Measurements from ENCODE around the gene HSCB. TPM values are rescaled to one million over a fixed set of nuclear protein-coding genes. Genes with fewer than 3 reads are reported as not detected.
"Not testable (repeated sequence)": the region's sequence is repeated elsewhere in the genome, so short reads cannot be mapped to it uniquely, and the experiment has no call there.

The HSCB gene
- total and polyA plus RNA-seq, 9 of the 15 experiments (the other 6 are each of a cell fraction or from before 2014, with no cell fraction given), result 2.6 to 13.1 (median 8.6) TPM

- intact Hi-C loops (cut with micrococcal nuclease); POLR2A ChIA-PET; DNase-seq (ENCODE audit: extremely low read depth in 1 of 4, low spot score in 3 of 4); CTCF ChIA-PET (ENCODE audit: low intra/inter-chr PET ratio); H2AFZ ChIP-seq (ENCODE audit: low read depth, low read length); H3K9me3 ChIP-seq (replicated peaks; ENCODE audit: control insufficient read depth, insufficient read depth, low read depth, low read length); H3K79me2 ChIP-seq (ENCODE audit: control insufficient read depth, insufficient read depth, low read length); H3K4me2 ChIP-seq (ENCODE audit: insufficient read depth, low read length); ATAC-seq; BruUV-seq (replicated peaks); in situ Hi-C loops (cut with MboI); H3K27ac ChIP-seq (ENCODE audit: extremely low read depth, low read depth, low read length); H3K4me1 ChIP-seq (replicated peaks in 1 of 2; ENCODE audit: control insufficient read depth in 2 of 2, insufficient read depth in 2 of 2, low read length in 2 of 2); H3K4me3 ChIP-seq; H3K9ac ChIP-seq (ENCODE audit: insufficient read depth in 1 of 2, low read depth in 2 of 2, low read length in 2 of 2); H3K27me3 ChIP-seq (ENCODE audit: control insufficient read depth in 2 of 2, insufficient read depth in 2 of 2, low read length in 2 of 2); H3K9me1 ChIP-seq (ENCODE audit: control insufficient read depth, insufficient read depth, low read length); FAIRE-seq; H4K20me1 ChIP-seq (replicated peaks; ENCODE audit: control insufficient read depth, insufficient read depth, low read length): not testable (repeated sequence)
- 79% methylated on average over 5 of the region's 6 CpGs for WGBS (ENCODE audit: insufficient coverage, low coverage, missing lambda C conversion rate)
- peaks cover 17% of the 10 kb centered on the region; the same call in 1 of the 3 replicates for H3K36me3 ChIP-seq (ENCODE audit: control insufficient read depth, insufficient read depth, low read length)
Observed at GRCh38 chr22:28693041-28693760, 48.6 kb upstream of the HSCB start.

- in situ Hi-C loops (cut with MboI) (no loop called here), intact Hi-C loops (cut with micrococcal nuclease) (no loop called here)
- no peaks in the 10 kb centered on the region for H4K20me1 ChIP-seq (replicated peaks; ENCODE audit: control insufficient read depth, insufficient read depth, low read length)
- no peak overlapping the region for H3K9ac ChIP-seq (ENCODE audit: insufficient read depth in 1 of 2, low read depth in 2 of 2, low read length in 2 of 2)
- H3K4me1 ChIP-seq (replicated peaks in 1 of 2; ENCODE audit: control insufficient read depth in 2 of 2, insufficient read depth in 2 of 2, low read length in 2 of 2), result no peaks in the 10 kb centered on the region
- no peak overlapping the region for H3K27ac ChIP-seq (ENCODE audit: extremely low read depth, low read depth, low read length)
- H3K27me3 ChIP-seq (ENCODE audit: control insufficient read depth in 2 of 2, insufficient read depth in 2 of 2, low read length in 2 of 2), result no peaks in the 10 kb centered on the region
- no peak for FAIRE-seq
- TF ChIP-seq CREB1 (IDR thresholded peaks at IDR 0.05) (no peak), CREB1 (CRISPR knock-in tag; IDR thresholded peaks at IDR 0.05) (no peak), ID3 (CRISPR knock-in tag; IDR thresholded peaks at IDR 0.05) (no peak), ID3 (tag; IDR thresholded peaks at IDR 0.05) (no peak), ZNF511 (CRISPR knock-in tag; IDR thresholded peaks at IDR 0.05) (no peak), ZNF316 (IDR thresholded peaks at IDR 0.05) (no peak)
- no peak for ATAC-seq
- BruUV-seq (replicated peaks), result no TSS peak
- ChIA-PET CTCF (ENCODE audit: low intra/inter-chr PET ratio) (no interaction called here), POLR2A (no interaction called here)
- H3K36me3 ChIP-seq (ENCODE audit: control insufficient read depth, insufficient read depth, low read length), result peaks cover 39% of the 10 kb centered on the region; the same call in 2 of the 3 replicates
- no peak for DNase-seq (ENCODE audit: extremely low read depth in 1 of 4, low spot score in 3 of 4)
- H3K4me2 ChIP-seq (ENCODE audit: insufficient read depth, low read length), result no peak overlapping the region
- H3K4me3 ChIP-seq, result no peak overlapping the region
- 76% methylated on average over 2 of the region's 2 CpGs for WGBS (ENCODE audit: insufficient coverage, low coverage, missing lambda C conversion rate)
- H2AFZ ChIP-seq (ENCODE audit: low read depth, low read length), result no peak overlapping the region
- no peaks in the 10 kb centered on the region for H3K9me3 ChIP-seq (replicated peaks; ENCODE audit: control insufficient read depth, insufficient read depth, low read depth, low read length)
- H3K79me2 ChIP-seq (ENCODE audit: control insufficient read depth, insufficient read depth, low read length), result no peaks in the 10 kb centered on the region
- no peaks in the 10 kb centered on the region for H3K9me1 ChIP-seq (ENCODE audit: control insufficient read depth, insufficient read depth, low read length)
Observed at GRCh38 chr22:28702891-28703290, 38.9 kb upstream of the HSCB start.

All from K562 (cell line).